Right lobe of liver (tissue), 6 donors: ENCODE measurements around the gene MAML3. TPM values are rescaled to one million over a fixed set of nuclear protein-coding genes. Genes with fewer than 3 reads are reported as not detected.

ENCODE experiments used
- ATAC-seq, 4 donors: fragments of 200-7000 bp; cut with Tn5 transposase; one replicate each; pipeline ENCODE4 v1.9.1; 2020; ENCODE audit warnings: mild to moderate bottlenecking in 4 of 4, moderate library complexity in 4 of 4
- DNase-seq, 3 donors: peaks; one replicate each; pipeline ENCODE4 v3.0.0-alpha.2; 2020
- H3K27ac ChIP-seq, 3 donors: fragments of 200-600 bp; one replicate each; pipeline ENCODE4 v1.8.0; 2022
- H3K27me3 ChIP-seq, 2 donors: fragments of 200-600 bp; one replicate each; pipeline ENCODE4 v1.8.0; 2022
- H3K36me3 ChIP-seq, 4 donors: fragments of 200-600 bp; sonication (generic) in 1 of 4; one replicate each; pipeline versions ENCODE4 v1.5.1 to v1.8.0; 2017 to 2022; ENCODE audit warnings: control low read depth in 1 of 4
- H3K4me1 ChIP-seq, 4 donors: fragments of 200-600 bp; sonication (generic) in 1 of 4; one replicate each; pipeline versions ENCODE4 v1.5.1 to v1.8.0; 2017 to 2022; ENCODE audit warnings: control low read depth in 1 of 4
- H3K4me3 ChIP-seq, 3 donors: fragments of 200-600 bp; one replicate each; pipeline ENCODE4 v1.8.0; 2022
- H3K9me3 ChIP-seq, 4 donors: fragments of 200-600 bp; sonication (generic) in 1 of 4; one replicate each; pipeline versions ENCODE4 v1.5.1 to v1.8.0; 2017 to 2022; ENCODE audit warnings: control low read depth in 1 of 4
- CTCF ChIP-seq, 4 donors: fragments of 200-600 bp in 3 of 4; fragments of 450-650 bp in 1 of 4; IDR thresholded peaks; one replicate each; pipeline versions ENCODE4 v1.5.1 to v1.8.0; 2016 to 2022; ENCODE audit warnings: antibody characterized with exemption in 4 of 4, mild to moderate bottlenecking in 2 of 4
- POLR2A ChIP-seq: fragments of 450-650 bp; IDR thresholded peaks from one replicate; pipeline ENCODE4 v1.6.1; 2017; ENCODE audit warnings: antibody characterized with exemption, mild to moderate bottlenecking
- WGBS: methylation state at CpG from one replicate; pipeline ENCODE4 v1.1.6; 2018; ENCODE audit warnings: low coverage, low lambda C conversion rate; ENCODE audit not compliant: insufficient coverage; ENCODE audit errors: missing lambda C conversion rate; 5-methylcytosine and 5-hydroxymethylcytosine counted together
- intact Hi-C, 2 donors: fragments of 100-400 bp; cut with DNase I; formaldehyde crosslinking; loops; one replicate each; pipeline versions ENCODE4 v1.11.2 to v1.14.1; 2022
- total RNA-seq, 6 experiments: library from RNA; depleted of rRNA in 2 of 6; stranded (reverse); fragments of >200 nt in 2 of 6; fragmentation: NEBNext Ultra II Directional in 3 of 6; extraction: Animal tissue kit (Norgen Biotek cat#: 25700) in 3 of 6; gene quantifications; one replicate each; pipeline versions ENCODE4 v1.1.0 to v1.2.4, GENCODE V29; 2016 to 2023
- donor health status: DM: no; HTN: yes; CAD: no.
- donor health status: DM: no; HTN: no; CAD: no.
- donor health status: DM: no; HTN: no; CAD: no.
- donor health status: DM: no; HTN: yes; CAD: no.
- donor health status: DM: no; HTN: yes; CAD: no.

Gene MAML3
- total RNA-seq, 6 experiments from 2014 or later: 2.6 to 7.8 (median 5.0) TPM

- no peak for TF ChIP-seq CTCF (IDR thresholded peaks at IDR 0.05)
- TF ChIP-seq POLR2A: no peak
- WGBS: 72% methylated on average over 4 of the region's 4 CpGs
- intact Hi-C loops: no loop called here
- Histone ChIP-seq H3K4me1 (peaks cover 0 to 10% (median 0%) of the 10 kb centered on the region in 4 donors), H3K36me3 (no peaks in the 10 kb centered on the region), H3K27ac (no peak overlapping the region), H3K4me3 (no peak overlapping the region), H3K9me3 (no peaks in the 10 kb centered on the region), H3K27me3 (no peaks in the 10 kb centered on the region)
- DNase-seq: no peak
- ATAC-seq: no peak
These were observed 195.8 kb downstream of the MAML3 start for GRCh38 chr4:139957986-139958738.

- H3K27ac ChIP-seq: no peak overlapping the region
- no peak for DNase-seq
- 94% methylated on average over 2 of the region's 2 CpGs for WGBS
- TF ChIP-seq CTCF (IDR thresholded peaks at IDR 0.05) (no peak), POLR2A (no peak)
- H3K36me3 ChIP-seq: no peaks in the 10 kb centered on the region
- H3K9me3 ChIP-seq: no peaks in the 10 kb centered on the region
- intact Hi-C loops: no loop called here
- H3K27me3 ChIP-seq: no peaks in the 10 kb centered on the region
- no peak overlapping the region for H3K4me3 ChIP-seq
- no peak for ATAC-seq
- H3K4me1 ChIP-seq: peaks cover 0 to under 1% (median 0%) of the 10 kb centered on the region in 4 donors
These were observed 196.9 kb downstream of the MAML3 start for GRCh38 chr4:139957065-139957464.

GRCh38 chr4:139956507-139957017, 197.4 kb downstream of the MAML3 start:
- no peak for DNase-seq
- H3K36me3 ChIP-seq: no peaks in the 10 kb centered on the region
- H3K4me1 ChIP-seq: no peaks in the 10 kb centered on the region
- peak overlapping the region in 1 of 3 donors; percentile 15 for H3K27ac ChIP-seq
- H3K9me3 ChIP-seq: no peaks in the 10 kb centered on the region
- no peak overlapping the region for H3K4me3 ChIP-seq
- 55% methylated on average over 6 of the region's 6 CpGs for WGBS
- TF ChIP-seq CTCF (IDR thresholded peaks at IDR 0.05) (no peak), POLR2A (no peak)
- peak; percentile 45 to 78 (median 66) for ATAC-seq
- no peaks in the 10 kb centered on the region for H3K27me3 ChIP-seq
- intact Hi-C loops: no loop called here

GRCh38 chr4:139955600-139955999, 198.4 kb downstream of the MAML3 start:
- no peaks in the 10 kb centered on the region for H3K9me3 ChIP-seq
- ATAC-seq: no peak

More at GRCh38 chr4:139955600-139955999, 198.4 kb downstream of the MAML3 start:
- no peaks in the 10 kb centered on the region for H3K36me3 ChIP-seq
- intact Hi-C loops: no loop called here
- TF ChIP-seq POLR2A (no peak), CTCF (IDR thresholded peaks at IDR 0.05) (no peak)
- H3K4me3 ChIP-seq: no peak overlapping the region
- no peak for DNase-seq
- no peak overlapping the region for H3K27ac ChIP-seq
- no peaks in the 10 kb centered on the region for H3K4me1 ChIP-seq
- 83% methylated on average over 2 of the region's 2 CpGs for WGBS
- H3K27me3 ChIP-seq: no peaks in the 10 kb centered on the region
